K562 (cell line): Measurements from ENCODE around the gene POU2F1. TPM values are rescaled to one million over a fixed set of nuclear protein-coding genes. Genes with fewer than 3 reads are reported as not detected.

Experiments used
- ATAC-seq: fragments of 200-7000 bp; cut with Tn5 transposase; 3 replicates; pipeline ENCODE4 v1.9.1; 2020; ENCODE audit warnings: moderate library complexity
- BruUV-seq: library from RNA; stranded (reverse); fragments of 400-500 nt; replicated peaks from 2 replicates; lab custom pipeline; 2021; lab: Mats Ljungman, UMichigan
- CTCF ChIA-PET: fragments of 300-600 bp; formaldehyde crosslinking; extraction: SDS; loops from one replicate; lab custom pipeline; 2021; ENCODE audit warnings: low intra/inter-chr PET ratio; lab: Yijun Ruan, JAX
- POLR2A ChIA-PET: fragments of 300-600, 350-650 bp; sonication (Branson Sonifier 250); formaldehyde crosslinking; extraction: SDS; loops from one replicate; lab custom pipeline; 2021; ENCODE audit warnings: antibody characterized with exemption, inconsistent platforms; lab: Yijun Ruan, JAX
- DNase-seq, 4 experiments: peaks; one replicate each; pipeline versions ENCODE4 v3.0.0 to v3.0.0-alpha.2; 2011 to 2018; ENCODE audit warnings: low spot score in 3 of 4, mixed read lengths in 3 of 4; ENCODE audit errors: extremely low read depth in 1 of 4
- FAIRE-seq: peaks from 2 replicates; lab custom pipeline; 2011; peaks lifted over from hg19 to GRCh38; lab: Jason Lieb, UNC
- H2AFZ ChIP-seq: 2 replicates; pipeline ENCODE4 v1.6.0; 2011; ENCODE audit warnings: low read depth, low read length, control low read depth, inconsistent platforms
- H3K27ac ChIP-seq: fragments of 200-600 bp; 3 replicates; pipeline ENCODE4 v1.8.0; 2011; ENCODE audit warnings: low read depth, mild to moderate bottlenecking, control low read depth, inconsistent platforms, low read length, moderate library complexity, mixed read lengths; ENCODE audit errors: extremely low read depth
- H3K27me3 ChIP-seq, 2 experiments: fragments of 300-600 bp in 1 of 2; 2 replicates in 1 of 2; 3 replicates in 1 of 2; pipeline versions ENCODE4 v1.6.0 to v1.8.0; 2011; ENCODE audit warnings: inconsistent platforms in 2 of 2, low read length in 2 of 2, mild to moderate bottlenecking in 1 of 2, mixed read lengths in 1 of 2, moderate library complexity in 1 of 2; ENCODE audit not compliant: control insufficient read depth in 2 of 2, insufficient read depth in 2 of 2
- H3K36me3 ChIP-seq: fragments of 300-600 bp; 3 replicates; pipeline ENCODE4 v1.8.0; 2011; ENCODE audit warnings: mild to moderate bottlenecking, low read length, inconsistent platforms; ENCODE audit not compliant: control insufficient read depth, insufficient read depth
- H3K4me1 ChIP-seq, 2 experiments: fragments of 200-600 bp in 1 of 2; replicated peaks in 1 of 2; 2 replicates in 1 of 2; 3 replicates in 1 of 2; pipeline versions ENCODE4 v1.5.1 to v1.8.0; 2011; ENCODE audit warnings: inconsistent platforms in 2 of 2, low read length in 2 of 2, mild to moderate bottlenecking in 1 of 2, mixed read lengths in 1 of 2, moderate library complexity in 1 of 2; ENCODE audit not compliant: control insufficient read depth in 2 of 2, insufficient read depth in 2 of 2
- H3K4me2 ChIP-seq: 2 replicates; pipeline ENCODE4 v1.6.1; 2011; ENCODE audit warnings: low read length, control low read depth, inconsistent platforms, mixed read lengths; ENCODE audit not compliant: insufficient read depth
- H3K4me3 ChIP-seq: fragments of 200-600 bp; sonication (generic), shearing (Covaris generic); 2 replicates; pipeline ENCODE4 v1.5.1; 2016; ENCODE audit warnings: control low read depth, inconsistent platforms
- H3K79me2 ChIP-seq: fragments of 200-600 bp; 3 replicates; pipeline ENCODE4 v1.8.0; 2011; ENCODE audit warnings: low read length, inconsistent platforms; ENCODE audit not compliant: control insufficient read depth, insufficient read depth
- H3K9ac ChIP-seq, 2 experiments: 2 replicates each; pipeline versions ENCODE4 v1.6.0 to v1.6.1; 2011; ENCODE audit warnings: low read depth in 2 of 2, low read length in 2 of 2, control low read depth in 1 of 2, inconsistent platforms in 1 of 2, mild to moderate bottlenecking in 1 of 2, mixed read lengths in 1 of 2; ENCODE audit not compliant: insufficient read depth in 1 of 2
- H3K9me1 ChIP-seq: one replicate; pipeline ENCODE4 v1.6.0; 2011; ENCODE audit warnings: inconsistent platforms, mild to moderate bottlenecking, low read length, moderate library complexity; ENCODE audit not compliant: control insufficient read depth, insufficient read depth
- H3K9me3 ChIP-seq: replicated peaks from 2 replicates; pipeline ENCODE4 v1.5.1; 2011; ENCODE audit warnings: low read depth, low read length, inconsistent platforms; ENCODE audit not compliant: control insufficient read depth, insufficient read depth
- H4K20me1 ChIP-seq: replicated peaks from 2 replicates; pipeline ENCODE4 v1.6.1; 2011; ENCODE audit warnings: low read length, inconsistent platforms, mixed read lengths; ENCODE audit not compliant: control insufficient read depth, insufficient read depth
- POLR2B ChIP-seq: fragments of 450-650 bp; IDR thresholded peaks from 2 replicates; pipeline ENCODE4 v1.6.1; 2018; ENCODE audit warnings: low read depth; ENCODE audit not compliant: partially characterized antibody
- PRPF4 ChIP-seq: fragments of 200-400 bp; formaldehyde crosslinking; IDR thresholded peaks from one replicate; pipeline ENCODE4 v1.6.1; 2017; ENCODE audit warnings: low read length, low read depth, mild to moderate bottlenecking; ENCODE audit not compliant: insufficient read depth, poor library complexity, severe bottlenecking
- SMC3 ChIP-seq: conservative IDR thresholded peaks from 2 replicates; pipeline ENCODE4 v1.6.1; 2011; ENCODE audit warnings: low read depth, low read length, improper control_type of control experiment; ENCODE audit not compliant: insufficient read depth
- TAL1 ChIP-seq: fragments of 450-650 bp; IDR thresholded peaks from 2 replicates; pipeline ENCODE4 v1.6.1; 2016; ENCODE audit warnings: mild to moderate bottlenecking
- ZNF232 ChIP-seq: sonication (generic); formaldehyde crosslinking; IDR thresholded peaks from 2 replicates; pipeline ENCODE4 v1.8.0; 2022; ENCODE audit warnings: mild to moderate bottlenecking, missing genetic modification reagents
- ZNF644 ChIP-seq: fragments of 200-800 bp; sonication (Bioruptor generic); IDR thresholded peaks from 2 replicates; pipeline ENCODE4 v1.6.1; 2016; ENCODE audit warnings: low read depth, missing genetic modification characterization, missing compliant biosample characterization
- WGBS: fragments of 100-300 bp; shearing (Covaris generic); methylation state at CpG from one replicate; pipeline ENCODE4 v1.1.6; 2016; ENCODE audit warnings: low coverage, mixed read lengths; ENCODE audit not compliant: insufficient coverage; ENCODE audit errors: missing lambda C conversion rate; 5-methylcytosine and 5-hydroxymethylcytosine counted together
- in situ Hi-C: fragments of 300-500 bp; cut with MboI; formaldehyde crosslinking; loops from 4 replicates; pipeline ENCODE4 v1.15.0; 2018; ENCODE audit warnings: inconsistent platforms, mixed read lengths
- intact Hi-C: fragments of 100-400 bp; cut with micrococcal nuclease; formaldehyde crosslinking; loops from 2 replicates; pipeline ENCODE4 v1.14.2; 2022
- polyA plus RNA-seq, 8 experiments: library from polyadenylated mRNA; depleted of rRNA in 4 of 8; stranded (reverse) in 5 of 8; unstranded in 3 of 8; fragments of >200 nt; fragmentation: Nextera tagmentation in 2 of 8; fragmentation: Illumina TruSeq in 1 of 8; extraction: Ambion mirVana in 2 of 8; extraction: Trizol in 1 of 8; gene quantifications; 2 replicates each; pipeline versions ENCODE4 v1.2.1 to v1.2.3, GENCODE V29; 2011 to 2014; ENCODE audit warnings: inconsistent platforms in 1 of 8, missing spikeins in 1 of 8
- total RNA-seq, 7 experiments: library from RNA; depleted of rRNA in 6 of 7; stranded (reverse); fragments of >200 nt in 6 of 7; fragmentation: Illumina TruSeq in 2 of 7; extraction: Trizol in 2 of 7; gene quantifications; 2 replicates each; pipeline versions ENCODE4 v1.2.1 to v1.2.3, GENCODE V29; 2011 to 2021; ENCODE audit warnings: low replicate concordance in 1 of 7
- TF ChIP-seq, protein P1 (sequence below): fragments of 250-450 bp; sonication (Bioruptor Pico); IDR thresholded peaks from 2 replicates; pipeline ENCODE4 v1.5.1; 2021; ENCODE audit warnings: mild to moderate bottlenecking

Gene POU2F1
- total and polyA plus RNA-seq, 9 of the 15 experiments (the other 6 are each of a cell fraction or from before 2014, with no cell fraction given) = 2.6 to 22.3 (median 8.8) TPM

DNA sequence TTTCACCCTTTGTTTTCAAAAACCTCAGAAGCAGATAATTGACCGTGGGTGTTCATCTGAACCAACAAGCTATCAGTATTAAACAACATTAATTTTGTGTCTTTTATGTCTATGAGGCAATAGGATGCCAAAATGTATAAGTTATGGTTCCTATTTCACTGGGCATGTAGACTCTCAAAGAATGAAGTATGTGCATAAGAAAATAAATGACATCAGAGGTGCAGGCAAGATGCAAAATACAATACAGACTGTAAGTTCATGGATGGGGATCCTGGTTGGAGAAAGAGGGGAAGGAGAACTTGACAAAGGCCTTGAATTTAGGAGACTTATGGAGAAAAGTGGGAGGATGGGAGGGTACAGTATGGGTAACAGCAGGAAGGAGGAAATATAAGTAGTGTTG lies 23.4 kb upstream of the POU2F1 start:
- TF ChIP-seq, protein P1, sequence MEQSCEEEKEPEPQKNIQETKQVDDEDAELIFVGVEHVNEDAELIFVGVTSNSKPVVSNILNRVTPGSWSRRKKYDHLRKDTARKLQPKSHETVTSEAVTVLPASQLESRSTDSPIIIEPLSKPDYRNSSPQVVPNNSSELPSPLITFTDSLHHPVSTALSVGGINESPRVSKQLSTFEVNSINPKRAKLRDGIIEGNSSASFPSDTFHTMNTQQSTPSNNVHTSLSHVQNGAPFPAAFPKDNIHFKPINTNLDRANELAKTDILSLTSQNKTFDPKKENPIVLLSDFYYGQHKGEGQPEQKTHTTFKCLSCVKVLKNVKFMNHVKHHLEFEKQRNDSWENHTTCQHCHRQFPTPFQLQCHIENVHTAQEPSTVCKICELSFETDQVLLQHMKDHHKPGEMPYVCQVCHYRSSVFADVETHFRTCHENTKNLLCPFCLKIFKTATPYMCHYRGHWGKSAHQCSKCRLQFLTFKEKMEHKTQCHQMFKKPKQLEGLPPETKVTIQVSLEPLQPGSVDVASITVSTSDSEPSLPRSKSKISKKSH (CRISPR knock-in tag) = no peak
- no peak for TF ChIP-seq TAL1
- no peak for TF ChIP-seq SMC3
- TF ChIP-seq ZNF644 (tag) = no peak
- TF ChIP-seq POLR2B = no peak
- no peak for TF ChIP-seq ZNF232 (CRISPR knock-in tag)
- TF ChIP-seq PRPF4 = no peak
- TF ChIP-seq, all 486 proteins: peak for 0
- intact Hi-C loops = no loop called here
- CTCF ChIA-PET = no interaction called here
- Histone ChIP-seq H3K36me3 (no peaks in the 10 kb centered on the region), H3K27me3 (peaks cover 3 to 5% of the 10 kb centered on the region in 2 experiments; a peak in 3 of 5 replicates), H3K4me3 (no peak overlapping the region), H2AFZ (no peak overlapping the region), H3K79me2 (no peaks in the 10 kb centered on the region), H3K27ac (no peak overlapping the region), H3K9me3 (no peaks in the 10 kb centered on the region), H3K4me1 (no peaks in the 10 kb centered on the region; a peak in 2 of 5 replicates), H3K9ac (no peak overlapping the region), H3K9me1 (no peaks in the 10 kb centered on the region), H3K4me2 (no peak overlapping the region), H4K20me1 (no peaks in the 10 kb centered on the region)
- in situ Hi-C loops = no loop called here
- 0% methylated on average over 1 of the region's 1 CpG for WGBS
- ATAC-seq (no peak), DNase-seq (no peak), FAIRE-seq (no peak)
- POLR2A ChIA-PET = interaction anchor here (0.7 kb wide), 1 partner anchor 13 kb away, joined by 3 read pairs; no protein-coding TSS in a partner anchor
- no TSS peak for BruUV-seq
